ENCODE results near the gene CD163L1. TPM values are rescaled to one million over a fixed set of nuclear protein-coding genes. Genes with fewer than 3 reads are reported as not detected.

Gene CD163L1
- total and polyA plus RNA-seq, 9 donors, result 0.32 to 4.4 (median 0.71) TPM

- WGBS, 3 donors, result 88 to 95% (median 92%) methylated on average over 2 of the region's 2 CpGs
- H3K27ac ChIP-seq, result no peak overlapping the region
Measured at GRCh38 chr12:7319930-7320329, 124.0 kb downstream of the CD163L1 start.

GRCh38 chr12:7310070-7310469 lies 133.9 kb downstream of the CD163L1 start:
- TF ChIP-seq EP300 (IDR thresholded peaks at IDR 0.05) (no peak), CTCF (IDR thresholded peaks at IDR 0.05) (no peak), POLR2A (IDR thresholded peaks at IDR 0.05) (no peak)
- Histone ChIP-seq H3K4me1 (ENCODE audit: insufficient read depth) (no peaks in the 10 kb centered on the region), H3K9me3 (no peaks in the 10 kb centered on the region), H3K27me3 (no peaks in the 10 kb centered on the region), H3K27ac (no peak overlapping the region), H3K36me3 (no peaks in the 10 kb centered on the region), H3K4me3 (no peak overlapping the region)
- DNase-seq, result no peak
- intact Hi-C loops (cut with DNase I), result no loop called here
- 80 to 89% (median 83%) methylated on average over 4 of the region's 4 CpGs for WGBS, 3 donors

More at GRCh38 chr12:7319930-7320329, 124.0 kb downstream of the CD163L1 start:
- Histone ChIP-seq H3K9me3 (no peaks in the 10 kb centered on the region), H3K4me1 (ENCODE audit: insufficient read depth) (no peaks in the 10 kb centered on the region), H3K4me3 (no peak overlapping the region), H3K27me3 (no peaks in the 10 kb centered on the region), H3K36me3 (no peaks in the 10 kb centered on the region)
- no peak for DNase-seq
- intact Hi-C loops (cut with DNase I), result no loop called here
- TF ChIP-seq POLR2A (IDR thresholded peaks at IDR 0.05), result no peak
- TF ChIP-seq EP300 (IDR thresholded peaks at IDR 0.05), result no peak
- no peak for TF ChIP-seq CTCF (IDR thresholded peaks at IDR 0.05)

Other genes with a start within 250 kb of the CD163L1 start
- not detected for gene ACSM4, start 140.1 kb downstream of the CD163L1 start, total RNA-seq
- gene ACSM4, start 140.1 kb downstream of the CD163L1 start, polyA plus RNA-seq, result not detected
- gene CD163, start 59.6 kb upstream of the CD163L1 start, total RNA-seq, result 100 to 1,000 TPM in 2 of 7 donors, 10 to 100 TPM in 5; 15.2 to 203 (median 58.2) TPM
- gene CD163, start 59.6 kb upstream of the CD163L1 start, polyA plus RNA-seq, result 10 to 100 TPM; 33.5 to 83.8 TPM
- gene APOBEC1, start 221.8 kb upstream of the CD163L1 start, total RNA-seq, result not detected
- not detected for gene APOBEC1, start 221.8 kb upstream of the CD163L1 start, polyA plus RNA-seq